Neural cell (in vitro differentiated cells): ENCODE data around the gene NGB. TPM values are rescaled to one million over a fixed set of nuclear protein-coding genes. Genes with fewer than 3 reads are reported as not detected.

Source experiments
- H2AFZ ChIP-seq: fragments of 200-600, 300-800 bp; sonication (generic), shearing (Covaris generic); 2 replicates; pipeline ENCODE4 v1.6.0; 2014; ENCODE audit warnings: low read depth, mild to moderate bottlenecking, antibody characterized with exemption, low read length, moderate library complexity
- H3F3A ChIP-seq: fragments of 200-600 bp; shearing (Covaris generic); 2 replicates; pipeline ENCODE4 v1.6.1; 2016; ENCODE audit warnings: mild to moderate bottlenecking, moderate library complexity, mixed read lengths, antibody characterized with exemption, low read length; ENCODE audit not compliant: insufficient read depth, poor library complexity, severe bottlenecking
- H3K27ac ChIP-seq: fragments of 200-600, 300-800 bp; sonication (generic), shearing (Covaris generic); 2 replicates; pipeline ENCODE4 v1.5.1; 2014; ENCODE audit warnings: mild to moderate bottlenecking, low read length, moderate library complexity
- H3K27me3 ChIP-seq: fragments of 300-800, 200-600 bp; sonication (generic), shearing (Covaris generic); 2 replicates; pipeline ENCODE4 v1.6.0; 2014; ENCODE audit warnings: mild to moderate bottlenecking, low read depth, low read length, moderate library complexity; ENCODE audit not compliant: insufficient read depth
- H3K36me3 ChIP-seq: fragments of 300-800, 200-600 bp; sonication (generic), shearing (Covaris generic); 2 replicates; pipeline ENCODE4 v1.5.1; 2014; ENCODE audit warnings: mild to moderate bottlenecking, antibody characterized with exemption, low read length, moderate library complexity; ENCODE audit not compliant: insufficient read depth
- H3K4me2 ChIP-seq: fragments of 300-800, 200-600 bp; sonication (generic), shearing (Covaris generic); 2 replicates; pipeline ENCODE4 v1.6.0; 2014; ENCODE audit warnings: mild to moderate bottlenecking, low read length
- H3K4me3 ChIP-seq: fragments of 300-800, 200-600 bp; sonication (generic), shearing (Covaris generic); 2 replicates; pipeline ENCODE4 v1.5.1; 2014; ENCODE audit warnings: mild to moderate bottlenecking, low read length, moderate library complexity
- H3K79me2 ChIP-seq: fragments of 200-600 bp; shearing (Covaris generic); replicated peaks from 2 replicates; pipeline ENCODE4 v1.6.0; 2014; ENCODE audit warnings: mild to moderate bottlenecking, low read length, moderate library complexity; ENCODE audit not compliant: insufficient read depth
- H3K9ac ChIP-seq: fragments of 300-800, 200-600 bp; sonication (generic), shearing (Covaris generic); 2 replicates; pipeline ENCODE4 v1.6.1; 2016; ENCODE audit warnings: mild to moderate bottlenecking, low read length, mixed read lengths
- H3K9me2 ChIP-seq: fragments of 200-600 bp; shearing (Covaris generic); 2 replicates; pipeline ENCODE4 v1.6.1; 2016; ENCODE audit warnings: mild to moderate bottlenecking, low read length, mixed read lengths; ENCODE audit not compliant: insufficient read depth
- H3K9me3 ChIP-seq: fragments of 200-600, 300-800 bp; sonication (generic), shearing (Covaris generic); 2 replicates; pipeline ENCODE4 v1.6.1; 2016; ENCODE audit warnings: mild to moderate bottlenecking, mixed run types, low read length, moderate library complexity, mixed read lengths
- H4K20me1 ChIP-seq: fragments of 200-600 bp; shearing (Covaris generic); 2 replicates; pipeline ENCODE4 v1.6.1; 2016; ENCODE audit warnings: mild to moderate bottlenecking, mixed run types; ENCODE audit not compliant: insufficient read depth
- EP300 ChIP-seq: fragments of 450-650 bp; conservative IDR thresholded peaks from 2 replicates; pipeline ENCODE4 v1.6.1; 2014; ENCODE audit warnings: antibody characterized with exemption, mild to moderate bottlenecking, moderate library complexity; ENCODE audit not compliant: poor library complexity, severe bottlenecking
- EZH2 ChIP-seq: fragments of 200-600, 300-800 bp; shearing (Covaris generic), sonication (generic); IDR thresholded peaks from 2 replicates; pipeline ENCODE4 v1.6.1; 2014; ENCODE audit warnings: antibody characterized with exemption, low read length, borderline replicate concordance, mild to moderate bottlenecking; ENCODE audit not compliant: insufficient read depth, poor library complexity, severe bottlenecking
- MXI1 ChIP-seq: fragments of 450-650 bp; conservative IDR thresholded peaks from 2 replicates; pipeline ENCODE4 v1.6.1; 2014; ENCODE audit warnings: antibody characterized with exemption, mild to moderate bottlenecking; ENCODE audit not compliant: poor library complexity, severe bottlenecking
- POLR2AphosphoS5 ChIP-seq: IDR thresholded peaks from 2 replicates; pipeline ENCODE4 v1.6.1; 2012
- RAD21 ChIP-seq: fragments of 450-650 bp; conservative IDR thresholded peaks from 2 replicates; pipeline ENCODE4 v1.6.1; 2014; ENCODE audit warnings: antibody characterized with exemption, mild to moderate bottlenecking, moderate library complexity
- REST ChIP-seq: IDR thresholded peaks from 2 replicates; pipeline ENCODE4 v1.6.1; 2012; ENCODE audit warnings: borderline replicate concordance
- SMC3 ChIP-seq: fragments of 450-650 bp; conservative IDR thresholded peaks from 2 replicates; pipeline ENCODE4 v1.6.1; 2014; ENCODE audit warnings: antibody characterized with exemption, mild to moderate bottlenecking, moderate library complexity; ENCODE audit not compliant: poor library complexity
- TAF1 ChIP-seq: IDR thresholded peaks from 2 replicates; pipeline ENCODE4 v1.6.1; 2012; ENCODE audit warnings: low read depth
- polyA plus RNA-seq: library from polyadenylated mRNA; depleted of rRNA; stranded (reverse); fragments of >200 nt; gene quantifications from 2 replicates; pipeline ENCODE4 v1.2.3, GENCODE V29; 2014
- TF ChIP-seq, protein P1 (sequence below): fragments of 450-650 bp; IDR thresholded peaks from 2 replicates; pipeline ENCODE4 v1.5.1; 2014; ENCODE audit warnings: antibody characterized with exemption, mild to moderate bottlenecking, moderate library complexity; ENCODE audit not compliant: poor library complexity, severe bottlenecking

NGB gene
- polyA plus RNA-seq, 1 donor from 2014 or later: 0.87 TPM

- no peak for TF ChIP-seq EP300
- no peak for TF ChIP-seq TAF1
- TF ChIP-seq REST: no peak
- TF ChIP-seq EZH2: no peak
- TF ChIP-seq, protein P1, sequence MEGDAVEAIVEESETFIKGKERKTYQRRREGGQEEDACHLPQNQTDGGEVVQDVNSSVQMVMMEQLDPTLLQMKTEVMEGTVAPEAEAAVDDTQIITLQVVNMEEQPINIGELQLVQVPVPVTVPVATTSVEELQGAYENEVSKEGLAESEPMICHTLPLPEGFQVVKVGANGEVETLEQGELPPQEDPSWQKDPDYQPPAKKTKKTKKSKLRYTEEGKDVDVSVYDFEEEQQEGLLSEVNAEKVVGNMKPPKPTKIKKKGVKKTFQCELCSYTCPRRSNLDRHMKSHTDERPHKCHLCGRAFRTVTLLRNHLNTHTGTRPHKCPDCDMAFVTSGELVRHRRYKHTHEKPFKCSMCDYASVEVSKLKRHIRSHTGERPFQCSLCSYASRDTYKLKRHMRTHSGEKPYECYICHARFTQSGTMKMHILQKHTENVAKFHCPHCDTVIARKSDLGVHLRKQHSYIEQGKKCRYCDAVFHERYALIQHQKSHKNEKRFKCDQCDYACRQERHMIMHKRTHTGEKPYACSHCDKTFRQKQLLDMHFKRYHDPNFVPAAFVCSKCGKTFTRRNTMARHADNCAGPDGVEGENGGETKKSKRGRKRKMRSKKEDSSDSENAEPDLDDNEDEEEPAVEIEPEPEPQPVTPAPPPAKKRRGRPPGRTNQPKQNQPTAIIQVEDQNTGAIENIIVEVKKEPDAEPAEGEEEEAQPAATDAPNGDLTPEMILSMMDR: no peak
- TF ChIP-seq RAD21: no peak
- TF ChIP-seq POLR2AphosphoS5: no peak
- no peak for TF ChIP-seq MXI1
- no peak for TF ChIP-seq SMC3
- Histone ChIP-seq H3K79me2 (no peaks in the 10 kb centered on the region), H3K4me2 (no peak overlapping the region), H3K9ac (no peak overlapping the region), H3K27me3 (no peaks in the 10 kb centered on the region), H3K9me2 (no peaks in the 10 kb centered on the region), H2AFZ (no peak overlapping the region), H3K9me3 (no peaks in the 10 kb centered on the region), H3F3A (no peaks in the 10 kb centered on the region), H3K27ac (no peak overlapping the region), H3K4me3 (no peak overlapping the region), H3K36me3 (no peaks in the 10 kb centered on the region), H4K20me1 (no peaks in the 10 kb centered on the region)
Measured at GRCh38 chr14:77256694-77257093, 14.3 kb downstream of the NGB start.

DNA sequence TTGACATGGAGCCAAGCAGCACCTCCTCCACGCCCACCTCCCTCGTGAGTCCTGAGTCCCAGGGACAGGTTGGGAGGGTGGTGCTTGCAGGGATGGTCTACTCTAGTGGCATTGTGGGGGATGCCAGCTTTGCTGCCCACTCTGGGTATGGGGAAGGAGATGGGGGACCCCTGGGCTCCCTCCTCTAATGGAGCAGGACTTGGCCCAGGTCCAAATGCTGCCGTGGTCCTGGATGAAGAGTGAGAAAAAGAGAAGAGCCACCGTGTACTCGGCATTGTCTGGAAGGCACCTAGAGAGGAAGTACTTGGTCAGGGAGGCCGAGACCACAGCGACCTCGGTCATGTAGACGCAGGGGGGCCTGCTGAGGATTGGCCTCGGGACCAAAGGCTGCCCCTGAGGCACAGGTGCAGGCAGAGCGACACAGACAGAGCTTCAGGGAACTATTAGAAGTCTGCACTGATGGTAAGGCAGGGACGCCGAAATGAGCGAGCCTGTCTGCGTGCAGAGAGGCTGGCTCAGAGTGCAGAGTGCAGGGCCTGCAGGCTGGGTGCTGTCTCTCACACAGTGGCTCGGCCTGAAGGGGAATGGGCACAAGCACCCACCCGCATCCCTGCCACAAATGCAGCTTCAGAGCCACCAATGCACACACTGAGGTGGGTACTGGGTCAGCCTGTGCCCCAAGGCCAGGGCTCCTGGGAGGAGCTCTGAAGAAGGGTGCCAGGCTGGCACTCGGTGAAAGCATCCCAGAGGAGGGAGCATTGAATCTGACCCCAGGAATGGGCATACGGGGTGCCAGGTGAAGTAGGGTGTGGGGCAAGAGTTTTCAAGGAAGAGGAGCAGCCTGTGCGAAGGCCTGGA, 17.4 kb downstream of the NGB start:
- Histone ChIP-seq H3K4me3 (no peak overlapping the region), H3K4me2 (no peak overlapping the region), H3K9ac (no peak overlapping the region), H3K9me2 (no peaks in the 10 kb centered on the region), H3K36me3 (no peaks in the 10 kb centered on the region), H3F3A (no peaks in the 10 kb centered on the region), H3K27me3 (no peaks in the 10 kb centered on the region), H3K79me2 (no peaks in the 10 kb centered on the region), H2AFZ (no peak overlapping the region), H4K20me1 (no peaks in the 10 kb centered on the region), H3K9me3 (no peaks in the 10 kb centered on the region), H3K27ac (no peak overlapping the region)
- TF ChIP-seq REST: no peak
- TF ChIP-seq EZH2: no peak
- TF ChIP-seq, protein P1: no peak
- TF ChIP-seq SMC3: no peak
- TF ChIP-seq TAF1: no peak
- no peak for TF ChIP-seq RAD21
- no peak for TF ChIP-seq POLR2AphosphoS5
- TF ChIP-seq MXI1: no peak
- TF ChIP-seq EP300: no peak
